GM19239 (cell line): ENCODE measurements around the gene SUSD6.
A peak's percentile ranks its signal among the peaks of the same experiment; 100 is the strongest.

Source experiments
- DNase-seq: peaks from one replicate; pipeline ENCODE4 v3.0.0; 2011; ENCODE audit warnings: low spot score; ENCODE audit not compliant: insufficient read length
- FAIRE-seq: peaks from 2 replicates; lab custom pipeline; 2011; peaks lifted over from hg19 to GRCh38; lab: Jason Lieb, UNC

The SUSD6 gene

DNA sequence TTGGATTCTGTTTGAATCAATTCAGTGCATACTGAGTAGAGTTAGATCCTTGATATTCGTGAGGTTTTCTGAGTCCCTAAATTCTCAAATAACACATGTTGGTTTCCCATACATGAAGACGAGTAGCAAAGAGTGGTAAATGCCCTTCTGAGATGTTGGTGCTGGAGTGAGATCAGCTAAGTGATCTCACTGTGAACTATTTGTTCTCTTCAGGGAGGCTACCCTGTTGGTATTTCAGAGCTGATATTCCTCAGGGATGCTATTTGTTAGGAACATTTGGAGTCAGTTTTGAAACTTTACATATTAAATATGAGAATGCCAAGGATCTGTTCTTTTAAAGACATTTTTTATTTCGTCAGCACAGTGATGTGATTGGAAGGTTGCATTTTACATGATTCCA is 54.7 kb downstream of the SUSD6 start:
- DNase-seq, result no peak
- no peak for FAIRE-seq

DNA sequence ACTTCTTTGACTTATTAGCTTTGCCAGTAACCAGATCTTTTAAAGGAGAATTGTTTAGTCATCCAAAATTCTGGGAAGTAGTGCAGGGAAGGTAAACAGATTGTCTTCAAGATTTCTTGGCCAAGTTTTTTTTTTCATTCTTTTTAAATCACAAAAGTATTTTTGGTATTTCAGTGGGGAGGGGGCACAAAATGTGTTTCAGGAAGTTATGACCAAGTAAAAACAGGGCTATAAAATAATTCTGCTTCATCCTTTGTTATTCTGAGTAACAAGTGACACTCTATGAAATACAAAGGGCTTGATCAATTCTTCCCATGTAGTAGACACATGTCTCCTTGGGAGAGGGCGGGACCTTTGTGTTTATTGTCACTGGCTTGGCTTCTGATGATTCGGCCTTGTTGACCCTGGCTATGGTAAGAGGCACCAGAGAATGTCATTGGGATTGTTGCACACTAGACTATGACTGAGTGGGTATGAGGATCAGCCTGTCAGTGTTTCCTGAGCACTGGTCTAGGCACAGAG is 55.4 kb downstream of the SUSD6 start:
- DNase-seq, result no peak
- FAIRE-seq, result peak; percentile 45

DNA sequence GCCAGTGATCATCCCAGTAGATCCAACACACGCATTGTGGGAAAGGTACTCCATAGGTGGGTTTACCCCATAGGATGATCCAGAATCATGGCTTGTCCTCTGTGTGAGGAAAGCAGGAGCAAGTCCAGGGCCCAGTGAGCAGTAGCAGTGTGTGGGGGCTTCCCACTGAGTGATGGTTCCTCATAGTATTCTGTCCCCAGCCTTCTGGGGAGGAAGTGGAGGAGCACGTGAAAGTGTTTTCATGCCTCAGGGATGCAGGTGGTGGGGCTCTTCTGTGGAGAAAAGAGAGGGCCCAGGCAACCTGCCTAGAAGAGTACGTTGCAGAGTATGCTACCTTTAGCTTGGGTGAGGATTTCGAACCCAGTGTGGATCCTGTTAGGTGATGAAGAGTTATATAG is 56.5 kb downstream of the SUSD6 start:
- no peak for FAIRE-seq
- DNase-seq, result no peak

DNA sequence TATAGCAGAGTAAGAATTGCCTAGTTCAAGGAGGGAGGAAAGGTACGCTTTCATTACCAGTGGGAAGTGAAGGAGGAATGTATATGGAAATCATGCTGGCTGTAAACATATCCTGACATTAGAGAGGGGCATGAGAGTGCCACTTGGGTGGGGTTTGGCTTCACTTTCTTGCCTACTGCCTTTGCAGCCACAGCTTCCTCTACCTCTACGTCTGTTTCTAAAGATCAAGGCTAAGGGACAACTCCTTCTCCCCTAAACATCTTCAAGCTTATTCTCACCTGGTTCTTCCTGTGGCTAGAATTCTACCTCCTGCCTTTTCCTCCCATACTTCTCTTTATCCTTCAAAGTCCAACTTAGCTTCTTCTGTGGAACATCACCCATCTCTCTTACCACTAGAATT is 58.0 kb downstream of the SUSD6 start:
- FAIRE-seq, result no peak
- no peak for DNase-seq

DNA sequence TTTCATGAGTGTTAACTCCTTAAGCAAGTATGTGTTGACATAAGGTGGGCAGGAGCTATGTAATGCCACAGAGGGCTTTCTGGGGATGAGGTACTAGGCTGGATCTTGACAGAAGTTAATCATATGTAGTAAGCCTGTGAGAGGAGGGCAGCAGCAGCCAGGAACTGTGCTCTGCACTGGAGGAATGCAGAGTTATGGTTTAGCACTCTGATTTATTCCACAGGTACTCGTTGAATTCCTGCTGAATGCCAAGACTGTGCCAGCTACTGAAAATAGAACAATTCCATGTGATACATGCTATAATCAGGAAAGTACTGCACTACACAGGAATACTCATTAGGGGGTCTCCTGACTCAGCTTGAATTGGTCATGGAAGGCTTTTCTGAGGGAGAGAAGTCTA is 58.7 kb downstream of the SUSD6 start:
- DNase-seq, result no peak
- no peak for FAIRE-seq

DNA sequence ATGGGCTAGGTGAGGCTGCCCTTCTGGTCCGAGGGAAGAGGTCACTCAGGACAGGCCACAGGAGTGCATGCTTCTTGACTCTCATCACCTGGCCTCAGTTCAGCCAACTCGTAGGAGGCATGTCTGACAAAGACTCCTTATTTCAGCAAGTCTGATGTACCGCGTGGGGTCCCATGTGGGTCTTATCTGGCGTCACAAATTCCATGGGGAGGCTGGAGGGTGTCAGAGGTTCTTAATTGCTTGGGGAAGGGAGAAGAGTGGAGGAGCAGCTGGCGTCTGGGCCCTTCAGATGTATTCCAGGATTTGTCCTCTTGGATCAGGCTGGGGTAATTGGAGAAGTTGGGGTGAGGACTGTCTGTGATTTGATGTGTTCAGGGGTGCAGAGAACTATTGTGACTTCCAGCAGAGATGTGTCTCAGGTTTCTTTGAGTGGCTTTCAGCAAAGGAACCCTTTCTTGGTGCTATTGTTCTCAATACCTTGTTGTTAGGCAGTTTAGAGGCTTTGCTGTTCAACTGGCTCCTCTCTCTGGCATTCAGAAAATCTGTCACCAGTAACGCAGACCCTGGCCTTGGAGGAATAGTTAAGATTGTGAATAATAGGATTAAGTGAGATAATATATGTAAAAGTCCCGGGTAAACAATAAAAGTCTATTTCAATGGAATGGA is 60.1 kb downstream of the SUSD6 start:
- DNase-seq, result no peak
- no peak for FAIRE-seq

DNA sequence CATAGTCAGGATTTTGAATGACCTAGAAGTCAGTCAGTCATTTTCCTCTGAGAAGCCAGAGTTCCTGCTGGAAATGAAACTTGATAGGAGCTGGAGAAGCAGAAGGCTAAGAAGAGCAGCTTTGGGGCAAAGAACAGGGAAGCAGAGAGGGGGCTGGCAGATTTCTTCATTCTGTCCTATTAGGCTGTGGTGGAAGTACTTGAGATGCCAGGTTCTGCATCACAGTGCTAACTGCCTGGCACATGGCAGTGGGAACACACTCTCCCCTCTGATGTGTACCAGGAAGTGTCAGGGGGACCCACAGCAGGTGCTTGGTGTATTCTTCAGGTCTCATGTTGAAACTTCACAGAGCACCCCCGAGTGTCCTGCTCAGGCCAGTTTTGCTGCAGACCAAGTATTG is 61.0 kb downstream of the SUSD6 start:
- DNase-seq (no peak), FAIRE-seq (no peak)

DNA sequence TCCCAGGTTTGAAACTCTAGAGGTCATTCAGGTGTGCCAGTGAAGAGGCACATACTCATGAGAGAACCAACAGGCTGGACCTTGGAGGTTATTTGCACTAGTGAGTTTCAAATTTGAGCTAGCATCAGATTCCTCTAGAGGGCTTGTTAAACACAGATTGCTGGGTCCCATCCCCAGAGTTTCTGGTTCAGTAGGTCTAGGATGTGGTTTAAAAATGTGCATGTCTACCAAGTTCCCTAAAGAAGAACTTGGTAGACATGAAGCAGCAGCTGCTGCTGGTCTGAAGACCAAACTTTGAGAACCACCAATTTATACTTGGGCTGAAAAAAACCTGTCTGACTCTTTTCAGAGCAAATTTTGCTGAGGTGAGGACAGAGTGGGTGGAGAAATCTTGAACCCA is 61.7 kb downstream of the SUSD6 start:
- FAIRE-seq (no peak), DNase-seq (no peak)

DNA sequence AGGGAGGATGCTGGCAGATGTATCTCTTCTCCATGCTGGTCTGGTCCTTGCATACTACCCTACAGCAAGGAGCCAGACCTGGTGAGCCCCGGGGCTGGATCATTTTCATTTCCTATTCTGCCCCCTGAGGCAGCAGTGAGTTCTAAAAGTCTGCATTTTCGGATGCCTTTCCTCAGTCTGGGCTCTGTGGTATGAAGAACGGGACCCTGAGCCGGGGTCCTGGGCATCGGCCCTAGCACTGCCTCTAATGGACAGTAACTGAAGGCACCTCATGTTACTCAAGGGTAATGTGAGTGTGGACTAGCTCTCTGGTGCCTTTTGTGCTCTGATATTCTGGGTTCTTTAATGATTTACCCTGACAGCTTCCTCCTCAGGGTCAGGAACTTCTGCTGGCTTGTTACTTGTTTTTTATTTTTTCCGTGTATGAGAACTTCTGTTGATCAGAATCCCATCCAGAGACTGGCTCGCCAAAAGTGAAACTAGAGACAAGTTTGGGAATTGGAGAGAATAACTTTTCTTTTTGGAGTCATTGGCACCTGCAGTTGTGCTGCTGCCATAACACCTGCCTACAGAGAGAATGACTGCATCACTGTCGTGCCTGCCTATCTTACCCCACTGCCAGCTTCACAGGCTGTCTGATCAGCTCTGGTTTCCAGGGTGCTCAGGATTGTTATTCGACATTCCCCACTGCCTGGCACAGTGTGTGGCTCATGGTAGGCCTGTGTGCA is 62.3 kb downstream of the SUSD6 start:
- DNase-seq (no peak), FAIRE-seq (peak; percentile 95)

DNA sequence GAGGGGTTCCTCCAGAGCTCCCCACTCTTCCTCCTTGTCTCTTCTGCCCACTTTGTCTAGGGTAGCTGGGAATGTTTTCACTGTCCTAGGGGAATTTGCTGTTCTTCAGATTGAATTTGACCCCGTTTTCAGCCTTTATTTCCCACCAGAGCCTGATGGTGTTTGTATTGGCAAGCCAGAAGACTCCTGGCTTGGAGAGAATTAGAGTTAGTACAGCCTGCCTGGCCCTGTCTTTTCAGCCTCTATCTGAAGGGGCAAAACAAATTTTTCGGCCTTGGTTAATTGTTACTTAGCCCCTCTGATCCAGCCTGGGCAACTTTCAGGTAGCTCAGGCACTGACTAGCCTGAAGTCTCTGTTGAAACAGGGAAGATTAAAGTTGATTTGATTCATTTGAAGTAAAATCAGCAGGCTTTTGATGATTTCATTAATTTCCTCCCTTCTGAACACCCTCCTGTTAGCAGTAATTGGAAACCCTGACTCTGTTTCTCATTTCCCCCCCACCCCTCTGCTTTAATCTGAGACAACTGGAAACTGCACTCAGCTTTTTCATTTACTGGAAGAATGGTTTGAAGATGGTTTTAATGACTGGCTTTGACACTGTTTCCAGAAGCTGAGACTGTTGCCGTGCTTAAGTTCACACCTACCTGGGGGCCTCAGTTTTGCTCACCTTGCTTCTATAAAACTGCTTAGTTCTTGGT is 63.3 kb downstream of the SUSD6 start:
- DNase-seq (no peak), FAIRE-seq (peak; percentile 66)

DNA sequence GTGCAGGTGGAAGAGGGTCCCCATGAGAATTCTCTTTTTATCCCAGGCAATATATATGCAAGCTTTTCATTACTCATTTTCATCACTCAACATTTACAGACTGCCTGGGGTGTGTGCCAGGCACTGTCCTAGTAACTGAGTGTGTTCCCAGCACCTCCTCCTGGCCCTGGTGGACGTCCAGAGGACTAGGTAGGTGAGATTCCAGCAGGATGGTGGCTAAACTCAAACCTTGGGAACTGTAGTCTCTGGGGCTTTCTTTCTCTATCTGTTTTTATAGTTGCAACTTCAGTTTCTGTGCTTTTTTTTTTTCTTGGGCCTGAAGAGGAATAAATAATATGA is 63.8 kb downstream of the SUSD6 start:
- no peak for DNase-seq
- no peak for FAIRE-seq

DNA sequence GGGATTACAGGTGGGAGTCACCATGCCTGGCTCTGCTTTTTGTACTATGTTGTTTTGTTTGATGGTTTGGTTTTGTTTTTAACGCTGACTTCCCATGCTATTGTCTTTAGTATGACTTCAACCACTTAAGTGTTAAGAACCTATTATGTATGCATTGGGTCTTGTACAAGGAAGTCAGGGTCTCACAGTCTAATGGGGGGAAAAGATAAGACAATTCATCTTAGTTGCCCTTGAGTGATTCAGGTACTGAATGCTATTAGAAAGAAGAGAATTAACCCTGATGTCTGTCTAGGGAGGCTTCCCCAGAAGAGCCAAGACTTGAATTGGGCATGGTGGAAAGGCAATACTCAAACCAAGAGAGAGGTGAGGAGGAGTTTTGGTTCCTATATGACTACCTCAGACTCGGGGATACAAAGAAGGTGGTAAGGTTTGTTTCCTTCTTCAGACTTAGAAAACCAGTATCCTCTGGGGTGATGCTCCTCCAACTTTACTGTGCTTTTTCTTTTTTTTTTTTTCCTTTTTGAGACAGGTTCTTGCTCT is 64.6 kb downstream of the SUSD6 start:
- DNase-seq (no peak), FAIRE-seq (peak; percentile 96)

DNA sequence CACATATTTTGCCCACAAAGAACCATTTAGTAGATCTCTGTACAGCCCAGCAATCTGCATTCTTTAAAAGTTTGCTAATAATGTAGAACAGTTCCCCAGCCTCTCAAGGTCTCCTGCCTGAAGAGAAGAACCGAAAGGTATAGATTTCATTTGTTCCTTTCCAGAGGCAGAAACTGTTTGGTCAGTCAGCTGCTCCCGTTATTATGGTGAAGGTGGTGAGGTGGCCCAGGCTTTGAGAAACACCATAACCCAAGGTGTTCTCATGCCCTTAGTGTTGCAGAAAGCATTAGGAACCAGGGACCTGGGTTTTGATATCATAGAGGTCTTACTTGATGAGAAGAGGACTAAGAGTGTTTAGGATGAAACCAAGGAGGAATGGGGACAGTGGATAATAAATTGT is 65.3 kb downstream of the SUSD6 start:
- DNase-seq (no peak), FAIRE-seq (no peak)

DNA sequence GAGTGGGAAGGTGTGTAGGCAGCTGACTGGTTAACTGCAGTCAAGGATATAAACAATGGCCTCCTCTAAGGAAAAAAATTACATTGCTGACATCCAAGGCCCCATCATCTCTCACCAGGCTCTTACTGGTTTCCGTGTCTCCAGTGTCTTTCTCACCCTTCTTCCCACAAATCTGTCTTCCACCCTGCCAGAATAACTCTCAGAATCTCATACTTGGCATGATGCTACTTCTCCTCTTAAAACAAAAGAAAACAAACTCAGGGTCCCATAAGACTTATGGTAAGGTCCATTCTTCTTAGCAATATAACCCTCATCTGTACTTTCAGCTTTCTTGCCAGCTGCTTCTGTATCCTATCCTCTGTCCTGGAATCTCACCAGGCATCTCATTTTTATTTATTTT is 68.9 kb downstream of the SUSD6 start:
- DNase-seq, result no peak
- FAIRE-seq, result no peak

DNA sequence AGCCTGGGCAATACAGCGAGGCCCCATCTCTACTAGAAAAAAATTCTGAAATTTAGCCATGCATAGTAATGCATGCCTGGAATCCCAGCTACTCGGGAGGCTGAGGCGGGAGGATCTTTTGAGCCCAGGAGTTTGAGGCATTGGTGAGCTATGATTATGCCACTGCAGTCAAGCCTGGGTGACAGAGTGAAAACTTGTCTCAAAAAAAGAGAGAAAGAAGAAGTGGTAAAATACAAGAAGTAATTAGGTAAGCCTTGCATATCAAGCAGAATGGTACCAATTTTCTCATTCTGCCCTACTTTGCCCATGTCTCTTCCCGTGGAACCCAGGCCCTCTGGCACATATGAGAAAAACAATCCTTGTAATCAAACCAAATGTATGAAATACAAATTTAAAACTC is 70.7 kb downstream of the SUSD6 start:
- FAIRE-seq (no peak), DNase-seq (no peak)

DNA sequence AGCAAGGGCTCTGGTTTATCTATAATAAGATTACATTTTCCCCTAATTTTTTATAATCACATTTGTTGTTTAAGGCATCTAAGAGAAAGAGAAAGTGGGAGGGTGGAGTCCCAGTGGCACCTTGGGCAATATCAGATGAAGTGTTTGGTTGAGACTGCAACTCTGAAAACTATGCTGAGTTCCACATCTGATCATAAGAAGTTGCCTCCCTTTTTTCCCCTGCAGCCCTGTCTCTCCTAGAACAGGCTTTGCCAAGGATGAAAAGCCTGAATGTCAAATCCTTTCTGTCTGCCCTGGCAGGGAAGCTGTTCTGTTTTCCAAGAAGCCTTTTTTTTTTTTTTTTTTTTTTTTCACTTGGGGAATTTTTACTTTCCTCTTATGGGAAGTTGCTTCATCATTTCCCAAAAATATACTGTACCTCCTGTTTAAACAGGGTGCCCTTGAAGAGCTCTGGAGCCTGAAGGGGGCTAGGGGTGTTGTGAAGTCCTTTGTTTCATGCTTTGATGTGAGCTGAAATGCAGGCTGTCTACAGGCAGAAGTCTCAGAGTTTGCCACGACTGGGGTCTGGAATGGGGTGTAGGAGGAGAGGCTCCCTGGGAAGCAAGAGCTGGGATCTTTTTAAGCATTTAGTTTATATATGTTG is 71.3 kb downstream of the SUSD6 start:
- no peak for FAIRE-seq

DNA sequence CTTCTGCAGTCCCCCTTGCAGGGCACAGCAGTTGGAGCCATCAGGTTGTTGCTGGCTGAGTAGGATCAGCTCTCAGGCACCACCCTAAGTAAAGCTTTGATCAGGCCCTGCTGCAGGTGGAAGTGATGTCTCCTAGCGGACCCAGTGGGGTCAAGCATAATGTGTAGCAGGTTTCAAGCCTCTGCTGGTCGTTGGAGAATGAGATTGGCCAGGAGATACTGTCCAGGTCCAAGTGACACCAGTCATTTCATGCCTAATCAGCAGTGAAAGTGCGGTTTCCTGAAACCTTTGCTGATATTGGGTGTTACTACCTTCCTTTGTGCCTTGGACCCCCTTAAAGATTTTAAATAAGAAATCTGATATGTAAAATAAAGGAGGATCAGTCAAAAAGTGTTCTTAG is 72.6 kb downstream of the SUSD6 start:
- peak; percentile 83 for FAIRE-seq

More for the DNA sequence above, 71.3 kb downstream of the SUSD6 start:
- DNase-seq, result no peak

DNA sequence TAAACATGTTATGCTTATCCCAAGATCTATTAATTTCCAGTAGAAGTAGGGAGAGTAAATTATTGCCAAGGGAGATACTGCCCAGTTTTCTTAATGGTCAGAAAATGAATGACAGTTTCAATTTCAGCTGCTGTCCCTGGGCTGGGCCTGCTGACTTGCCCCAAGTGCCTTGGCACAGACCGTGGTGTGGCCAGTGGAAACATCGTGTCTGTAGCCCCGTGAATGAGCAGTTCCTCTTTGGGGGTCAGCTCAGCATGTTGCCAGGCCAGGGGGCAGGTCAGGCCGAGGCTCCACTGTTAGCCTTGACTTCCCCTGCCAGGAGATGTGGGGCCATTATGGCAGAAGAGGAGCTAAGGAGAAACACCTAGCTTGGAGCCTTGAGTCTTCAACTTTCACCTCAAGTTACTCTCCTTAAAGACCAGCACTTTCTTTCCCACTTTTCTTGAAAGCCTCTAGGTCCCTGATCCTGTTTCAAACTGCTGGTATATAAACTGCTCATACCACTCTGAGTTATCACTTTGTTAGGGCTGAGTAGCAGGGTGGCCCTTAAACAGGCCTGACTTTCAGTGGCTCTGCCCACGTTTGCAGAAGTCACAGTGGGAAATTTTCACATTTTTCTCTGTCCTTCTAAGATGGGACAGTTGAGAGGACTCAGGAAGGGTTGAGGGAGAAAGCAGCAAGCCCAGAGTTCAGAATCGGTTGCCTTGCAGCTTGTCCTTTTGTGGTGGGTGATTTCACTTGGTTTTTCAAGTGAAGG is 73.2 kb downstream of the SUSD6 start:
- FAIRE-seq (peak; percentile 33), DNase-seq (no peak)

More for the DNA sequence above, 72.6 kb downstream of the SUSD6 start:
- no peak for DNase-seq

DNA sequence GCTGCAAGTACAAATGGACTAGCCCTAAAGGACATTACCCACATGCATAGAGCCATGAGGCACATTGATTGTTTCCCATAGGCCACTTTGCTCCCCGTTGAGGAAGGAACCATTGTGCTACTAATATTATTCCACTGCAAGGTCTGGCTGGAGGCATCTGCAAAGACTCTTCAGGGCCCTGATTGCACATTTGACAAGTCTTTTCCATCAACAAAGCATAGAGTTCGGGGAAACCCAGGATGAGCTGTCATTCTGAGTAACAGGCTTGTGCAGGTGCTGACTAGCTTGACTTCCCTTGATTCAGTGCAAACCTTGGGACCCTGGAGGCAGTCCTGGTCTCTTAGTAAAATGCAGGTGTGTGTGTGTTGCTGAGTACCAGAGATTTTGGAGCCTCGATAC is 73.8 kb downstream of the SUSD6 start:
- DNase-seq (no peak), FAIRE-seq (peak; percentile 63)

DNA sequence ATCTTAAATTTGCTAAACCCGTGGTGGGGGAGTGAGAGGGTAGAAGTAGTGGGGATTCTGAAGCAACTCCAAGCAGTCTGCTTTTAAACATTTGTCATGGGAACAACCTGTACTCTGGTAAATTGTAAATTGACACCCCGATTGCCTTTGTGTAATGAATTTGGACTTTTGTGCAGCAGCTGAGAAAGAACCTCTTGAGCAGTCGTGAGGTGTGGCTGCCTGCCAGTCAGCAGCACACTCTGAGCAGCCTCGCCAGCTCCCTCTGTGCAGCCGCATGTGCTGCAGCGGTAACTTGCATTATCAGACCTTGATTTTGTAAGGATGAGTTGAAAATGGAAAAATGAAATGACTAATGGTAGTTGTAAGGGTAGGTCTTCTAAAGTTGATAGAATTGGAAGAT is 74.3 kb downstream of the SUSD6 start:
- FAIRE-seq, result no peak
- no peak for DNase-seq
